ENCODE measurements around the gene DENND11. TPM values are rescaled to one million over a fixed set of nuclear protein-coding genes. Genes with fewer than 3 reads are reported as not detected.

Gene DENND11
- total and polyA plus RNA-seq, 2 experiments from 2014 or later, result 5.6 to 29.5 TPM

GRCh38 chr7:141709318-141709717 lies 7.4 kb upstream of the DENND11 start:
- Histone ChIP-seq H3K9me2 (replicated peaks; ENCODE audit: insufficient read depth) (no peaks in the 10 kb centered on the region), H3K4me3 (no peak overlapping the region)
- no peak for DNase-seq (ENCODE audit: low spot score)

GRCh38 chr7:141708351-141708750 lies 6.4 kb upstream of the DENND11 start, which contains the start of gene WEE2:
Gene WEE2, plus strand, starts transcription at chr7:141708353. Its CDS starts 406 bp downstream, at chr7:141708759.
- WGBS (ENCODE audit: low lambda C conversion rate, missing lambda C conversion rate), result 88% methylated on average over 6 of the region's 6 CpGs
- no peaks in the 10 kb centered on the region for H4K20me1 ChIP-seq (ENCODE audit: insufficient read depth, poor library complexity, severe bottlenecking)
- H3K36me3 ChIP-seq (replicated peaks; ENCODE audit: insufficient read depth, low read depth), result no peaks in the 10 kb centered on the region
- no peak for DNase-seq (ENCODE audit: low spot score)
- no peaks in the 10 kb centered on the region for H3K9me3 ChIP-seq (ENCODE audit: low read depth)
- no peak for TF ChIP-seq CTCF (IDR thresholded peaks at IDR 0.05; ENCODE audit: poor library complexity)
- TF ChIP-seq EZH2phosphoT487 (IDR thresholded peaks at IDR 0.05; ENCODE audit: low read depth, severe bottlenecking, unreplicated experiment), result no peak
- TF ChIP-seq EZH2 (IDR thresholded peaks at IDR 0.05; ENCODE audit: borderline replicate concordance), result no peak
- no peak within 1 kb of the TSS for H3K4me3 ChIP-seq
- no peaks in the 10 kb centered on the region for H3K9me2 ChIP-seq (replicated peaks; ENCODE audit: insufficient read depth)
- H3K79me2 ChIP-seq, result peaks cover 4% of the 10 kb centered on the region
- no peak within 1 kb of the TSS for H3K4me2 ChIP-seq
- no peaks in the 10 kb centered on the region for H3K27me3 ChIP-seq
- H3K4me1 ChIP-seq (ENCODE audit: insufficient read depth), result peaks cover 29% of the 10 kb centered on the region
- H3K27ac ChIP-seq, result no peak within 1 kb of the TSS
- no peak within 1 kb of the TSS for H2AFZ ChIP-seq

More at GRCh38 chr7:141709318-141709717, 7.4 kb upstream of the DENND11 start:
- peaks cover 25% of the 10 kb centered on the region for H3K4me1 ChIP-seq (ENCODE audit: insufficient read depth)
- no peaks in the 10 kb centered on the region for H3K27me3 ChIP-seq
- no peak overlapping the region for H3K4me2 ChIP-seq
- TF ChIP-seq EZH2 (IDR thresholded peaks at IDR 0.05; ENCODE audit: borderline replicate concordance) (no peak), CTCF (IDR thresholded peaks at IDR 0.05; ENCODE audit: poor library complexity) (no peak), EZH2phosphoT487 (IDR thresholded peaks at IDR 0.05; ENCODE audit: low read depth, severe bottlenecking, unreplicated experiment) (no peak)
- H3K79me2 ChIP-seq, result no peaks in the 10 kb centered on the region
- H3K36me3 ChIP-seq (replicated peaks; ENCODE audit: insufficient read depth, low read depth), result no peaks in the 10 kb centered on the region
- 83% methylated on average over 2 of the region's 2 CpGs for WGBS (ENCODE audit: low lambda C conversion rate, missing lambda C conversion rate)
- H3K9me3 ChIP-seq (ENCODE audit: low read depth), result no peaks in the 10 kb centered on the region
- no peak overlapping the region for H2AFZ ChIP-seq
- no peak overlapping the region for H3K27ac ChIP-seq
- no peaks in the 10 kb centered on the region for H4K20me1 ChIP-seq (ENCODE audit: insufficient read depth, poor library complexity, severe bottlenecking)

- Histone ChIP-seq H3K27me3 (no peaks in the 10 kb centered on the region), H3K9me3 (ENCODE audit: low read depth) (no peaks in the 10 kb centered on the region), H4K20me1 (ENCODE audit: insufficient read depth, poor library complexity, severe bottlenecking) (no peaks in the 10 kb centered on the region), H2AFZ (no peak overlapping the region), H3K4me2 (peak overlapping the region; percentile 5), H3K4me3 (no peak overlapping the region), H3K4me1 (ENCODE audit: insufficient read depth) (peaks cover 32% of the 10 kb centered on the region), H3K27ac (peak overlapping the region; percentile 78), H3K79me2 (peaks cover 4% of the 10 kb centered on the region), H3K9me2 (replicated peaks; ENCODE audit: insufficient read depth) (no peaks in the 10 kb centered on the region), H3K36me3 (replicated peaks; ENCODE audit: insufficient read depth, low read depth) (no peaks in the 10 kb centered on the region)
- TF ChIP-seq CTCF (IDR thresholded peaks at IDR 0.05; ENCODE audit: poor library complexity), result no peak
- TF ChIP-seq EZH2phosphoT487 (IDR thresholded peaks at IDR 0.05; ENCODE audit: low read depth, severe bottlenecking, unreplicated experiment), result no peak
- no peak for TF ChIP-seq EZH2 (IDR thresholded peaks at IDR 0.05; ENCODE audit: borderline replicate concordance)
- 80% methylated on average over 1 of the region's 1 CpG for WGBS (ENCODE audit: low lambda C conversion rate, missing lambda C conversion rate)
- peak; percentile 30 for DNase-seq (ENCODE audit: low spot score)
Observed at GRCh38 chr7:141706239-141707064, 4.5 kb upstream of the DENND11 start.
